ENCODE measurements around the gene SCGB3A1.

Gene SCGB3A1

GRCh38 chr5:180606215-180606785 lies 15.0 kb upstream of the SCGB3A1 start:
- no peak for TF ChIP-seq CTCF (IDR thresholded peaks at IDR 0.05)
- no peaks in the 10 kb centered on the region for H3K27me3 ChIP-seq

GRCh38 chr5:180605554-180606214 lies 14.4 kb upstream of the SCGB3A1 start:
- H3K4me3 ChIP-seq (ENCODE audit: low read depth in 1 of 2, low read length in 1 of 2) = no peak overlapping the region
- TF ChIP-seq CTCF (IDR thresholded peaks at IDR 0.05) = no peak
- no peaks in the 10 kb centered on the region for H3K4me1 ChIP-seq (ENCODE audit: control insufficient read depth in 1 of 2, insufficient read depth in 1 of 2, low read depth in 1 of 2, low read length in 1 of 2)
- H3K27ac ChIP-seq = no peak overlapping the region
- no peaks in the 10 kb centered on the region for H3K27me3 ChIP-seq
- H3K36me3 ChIP-seq = no peaks in the 10 kb centered on the region
- no peaks in the 10 kb centered on the region for H3K9me3 ChIP-seq

More at GRCh38 chr5:180606215-180606785, 15.0 kb upstream of the SCGB3A1 start:
- Histone ChIP-seq H3K9me3 (no peaks in the 10 kb centered on the region), H3K4me1 (ENCODE audit: control insufficient read depth in 1 of 2, insufficient read depth in 1 of 2, low read depth in 1 of 2, low read length in 1 of 2) (no peaks in the 10 kb centered on the region), H3K27ac (no peak overlapping the region), H3K4me3 (ENCODE audit: low read depth in 1 of 2, low read length in 1 of 2) (no peak overlapping the region), H3K36me3 (no peaks in the 10 kb centered on the region)

GRCh38 chr5:180604271-180604670 lies 13.0 kb upstream of the SCGB3A1 start:
- Histone ChIP-seq H3K27me3 (no peaks in the 10 kb centered on the region), H3K9me3 (no peaks in the 10 kb centered on the region), H3K4me1 (ENCODE audit: control insufficient read depth in 1 of 2, insufficient read depth in 1 of 2, low read depth in 1 of 2, low read length in 1 of 2) (no peaks in the 10 kb centered on the region), H3K27ac (no peak overlapping the region), H3K36me3 (no peaks in the 10 kb centered on the region), H3K4me3 (ENCODE audit: low read depth in 1 of 2, low read length in 1 of 2) (no peak overlapping the region)
- no peak for TF ChIP-seq CTCF (IDR thresholded peaks at IDR 0.05)

GRCh38 chr5:180603076-180603594 lies 11.8 kb upstream of the SCGB3A1 start:
- H3K4me1 ChIP-seq (ENCODE audit: control insufficient read depth in 1 of 2, insufficient read depth in 1 of 2, low read depth in 1 of 2, low read length in 1 of 2) = no peaks in the 10 kb centered on the region
- no peaks in the 10 kb centered on the region for H3K36me3 ChIP-seq
- no peak overlapping the region for H3K27ac ChIP-seq
- H3K9me3 ChIP-seq = no peaks in the 10 kb centered on the region
- H3K27me3 ChIP-seq = no peaks in the 10 kb centered on the region
- TF ChIP-seq CTCF (IDR thresholded peaks at IDR 0.05) = no peak
- H3K4me3 ChIP-seq (ENCODE audit: low read depth in 1 of 2, low read length in 1 of 2) = no peak overlapping the region

- no peak overlapping the region for H3K4me3 ChIP-seq (ENCODE audit: low read depth in 1 of 2, low read length in 1 of 2)
- TF ChIP-seq CTCF (IDR thresholded peaks at IDR 0.05) = no peak
- H3K9me3 ChIP-seq = no peaks in the 10 kb centered on the region
- no peaks in the 10 kb centered on the region for H3K27me3 ChIP-seq
- no peaks in the 10 kb centered on the region for H3K36me3 ChIP-seq
- H3K4me1 ChIP-seq (ENCODE audit: control insufficient read depth in 1 of 2, insufficient read depth in 1 of 2, low read depth in 1 of 2, low read length in 1 of 2) = no peaks in the 10 kb centered on the region
- H3K27ac ChIP-seq = no peak overlapping the region
Measured at GRCh38 chr5:180602481-180603075, 11.3 kb upstream of the SCGB3A1 start.
